HUES48 (cell line): ENCODE measurements around the gene CFAP251.

Source experiments
- H3K27ac ChIP-seq: one replicate; pipeline ENCODE4 v1.7.0; 2013; ENCODE audit warnings: low read depth, low read length, inconsistent platforms
- H3K27me3 ChIP-seq: 2 replicates; pipeline ENCODE4 v1.6.1; 2013; ENCODE audit warnings: mild to moderate bottlenecking, low read length; ENCODE audit not compliant: control insufficient read depth, insufficient read depth
- H3K36me3 ChIP-seq: 2 replicates; pipeline ENCODE4 v1.6.1; 2013; ENCODE audit warnings: low read length; ENCODE audit not compliant: control insufficient read depth, insufficient read depth
- H3K4me1 ChIP-seq: 2 replicates; pipeline ENCODE4 v1.6.1; 2013; ENCODE audit warnings: mild to moderate bottlenecking, low read length; ENCODE audit not compliant: control insufficient read depth, insufficient read depth
- H3K4me3 ChIP-seq: 2 replicates; pipeline ENCODE4 v1.5.1; 2013; ENCODE audit warnings: mild to moderate bottlenecking, low read depth, low read length
- H3K9ac ChIP-seq: 2 replicates; pipeline ENCODE4 v1.6.1; 2013; ENCODE audit warnings: mild to moderate bottlenecking, low read depth, low read length, moderate library complexity
- H3K9me3 ChIP-seq: 2 replicates; pipeline ENCODE4 v1.6.1; 2013; ENCODE audit warnings: low read length; ENCODE audit not compliant: control insufficient read depth, insufficient read depth

The CFAP251 gene

GRCh38 chr12:122013136-122013535 lies 94.7 kb downstream of the CFAP251 start:
- no peaks in the 10 kb centered on the region for H3K9me3 ChIP-seq
- H3K4me1 ChIP-seq, result no peaks in the 10 kb centered on the region
- H3K27ac ChIP-seq, result no peak overlapping the region
- H3K4me3 ChIP-seq, result no peak overlapping the region
- H3K27me3 ChIP-seq, result no peaks in the 10 kb centered on the region
- no peaks in the 10 kb centered on the region for H3K36me3 ChIP-seq
- no peak overlapping the region for H3K9ac ChIP-seq

DNA sequence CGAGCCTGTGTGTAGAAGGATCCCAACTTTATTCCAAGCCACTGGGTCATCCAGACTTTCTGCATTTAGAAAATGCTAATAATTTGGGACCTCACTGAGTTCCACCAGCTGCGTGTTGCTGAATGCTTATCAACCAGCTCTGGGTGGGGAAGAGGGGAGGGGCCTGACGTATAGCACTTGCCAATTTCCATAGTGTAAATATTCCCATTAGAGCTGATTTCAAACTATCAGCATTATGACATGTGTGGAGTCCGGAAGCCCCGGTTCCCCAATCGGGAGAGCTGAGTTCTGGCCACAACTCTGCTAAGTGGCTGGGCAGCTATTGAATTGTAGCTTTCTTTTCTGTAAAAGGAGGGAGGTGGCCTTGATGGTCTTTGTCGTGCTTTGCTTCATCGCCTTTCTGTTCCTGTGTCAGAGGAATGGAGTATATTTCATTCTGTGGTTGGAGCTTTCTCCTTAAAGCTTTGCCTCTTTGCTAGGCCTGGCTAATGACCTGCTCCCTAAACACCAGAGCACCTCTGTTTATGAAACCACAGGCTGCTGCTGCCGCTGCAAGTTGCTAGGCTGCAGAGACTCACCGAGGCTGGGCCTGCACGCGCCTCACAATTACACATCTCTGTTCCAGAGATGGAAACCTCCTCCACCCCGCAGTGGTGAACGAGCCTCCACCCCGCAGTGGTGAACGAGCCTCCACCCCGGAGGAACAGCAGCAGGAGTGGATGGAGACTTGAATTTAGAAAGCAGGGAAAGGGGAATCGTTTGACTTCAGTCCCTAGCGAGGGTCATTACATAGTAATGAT lies 95.6 kb downstream of the CFAP251 start:
- Histone ChIP-seq H3K4me3 (no peak overlapping the region), H3K27me3 (no peaks in the 10 kb centered on the region), H3K27ac (no peak overlapping the region), H3K36me3 (no peaks in the 10 kb centered on the region), H3K9ac (no peak overlapping the region), H3K9me3 (no peaks in the 10 kb centered on the region), H3K4me1 (no peaks in the 10 kb centered on the region)

GRCh38 chr12:122014781-122015180 lies 96.4 kb downstream of the CFAP251 start:
- H3K36me3 ChIP-seq, result no peaks in the 10 kb centered on the region
- no peak overlapping the region for H3K27ac ChIP-seq
- peaks cover 6% of the 10 kb centered on the region; the same call in 1 of the 2 replicates for H3K27me3 ChIP-seq
- H3K4me3 ChIP-seq, result no peak overlapping the region
- H3K9me3 ChIP-seq, result no peaks in the 10 kb centered on the region
- H3K9ac ChIP-seq, result no peak overlapping the region
- H3K4me1 ChIP-seq, result no peaks in the 10 kb centered on the region

DNA sequence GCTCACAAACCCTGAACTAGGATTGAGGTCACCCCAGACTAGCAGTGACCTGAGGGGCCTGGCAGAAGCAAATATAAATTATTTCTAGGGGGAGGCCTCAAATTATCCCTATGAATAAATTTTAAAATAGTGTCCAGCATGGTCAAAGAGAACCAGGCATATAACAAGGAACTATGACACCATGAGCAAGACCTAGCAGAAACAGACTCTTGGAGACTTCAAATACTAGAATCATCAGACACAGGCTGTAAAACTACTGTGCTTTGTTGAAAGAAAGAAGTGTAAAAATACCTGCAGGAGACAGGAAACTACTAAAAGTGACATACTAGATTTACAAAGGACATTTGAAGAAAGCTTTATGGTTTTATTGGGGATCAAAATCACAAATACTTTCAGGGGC lies 100.1 kb downstream of the CFAP251 start:
- Histone ChIP-seq H3K4me3 (no peak overlapping the region), H3K27me3 (peaks cover 26% of the 10 kb centered on the region), H3K9ac (no peak overlapping the region), H3K36me3 (no peaks in the 10 kb centered on the region), H3K4me1 (no peaks in the 10 kb centered on the region), H3K27ac (no peak overlapping the region), H3K9me3 (no peaks in the 10 kb centered on the region)

DNA sequence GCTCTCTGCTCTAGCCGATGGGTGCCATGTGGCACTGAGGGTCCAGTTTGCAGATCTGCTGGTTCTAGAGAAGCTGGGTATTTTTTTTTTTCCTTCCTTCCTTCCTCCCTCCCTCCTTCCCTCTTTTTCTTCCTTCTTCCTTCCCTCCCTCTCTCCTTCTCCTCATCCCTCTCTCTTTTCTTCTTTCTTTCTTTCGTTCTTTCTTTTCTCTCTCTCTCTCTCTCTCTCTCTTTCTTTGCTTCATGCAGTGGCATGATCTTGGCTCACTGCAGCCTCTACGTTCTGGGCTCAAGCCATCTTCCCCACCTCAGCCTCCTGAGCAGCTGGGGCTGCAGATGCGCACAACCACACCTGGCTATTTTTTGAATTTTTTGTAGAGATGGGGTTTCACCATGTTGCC lies 100.5 kb downstream of the CFAP251 start:
- H3K4me1 ChIP-seq, result no peaks in the 10 kb centered on the region
- H3K9ac ChIP-seq, result no peak overlapping the region
- H3K4me3 ChIP-seq, result no peak overlapping the region
- no peaks in the 10 kb centered on the region for H3K9me3 ChIP-seq
- no peaks in the 10 kb centered on the region for H3K36me3 ChIP-seq
- H3K27me3 ChIP-seq, result peaks cover 26% of the 10 kb centered on the region
- H3K27ac ChIP-seq, result no peak overlapping the region

DNA sequence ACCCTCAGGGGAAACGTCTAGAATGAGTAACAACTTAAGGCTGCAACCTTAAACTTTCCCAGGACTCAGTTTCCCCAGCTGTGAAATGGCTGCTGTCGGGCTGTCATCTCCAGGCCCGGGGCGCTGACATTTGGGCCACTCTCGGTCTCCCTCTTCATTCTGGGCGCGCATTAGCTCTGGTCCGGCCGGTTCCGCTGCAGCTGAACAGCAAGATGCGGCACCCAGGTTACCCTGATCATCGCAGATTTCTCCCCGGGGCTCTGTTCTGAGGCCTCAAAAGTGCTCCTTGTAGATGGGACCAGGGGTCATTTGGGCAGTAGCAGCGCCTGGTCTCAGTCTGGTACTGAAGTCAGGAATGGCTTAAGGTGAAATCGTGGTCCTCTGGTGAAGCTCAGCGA lies 102.4 kb downstream of the CFAP251 start:
- no peaks in the 10 kb centered on the region for H3K36me3 ChIP-seq
- peaks cover 26% of the 10 kb centered on the region for H3K27me3 ChIP-seq
- H3K4me3 ChIP-seq, result peak overlapping the region; percentile 78
- no peak overlapping the region for H3K27ac ChIP-seq
- no peak overlapping the region for H3K9ac ChIP-seq
- no peaks in the 10 kb centered on the region for H3K9me3 ChIP-seq
- H3K4me1 ChIP-seq, result no peaks in the 10 kb centered on the region

DNA sequence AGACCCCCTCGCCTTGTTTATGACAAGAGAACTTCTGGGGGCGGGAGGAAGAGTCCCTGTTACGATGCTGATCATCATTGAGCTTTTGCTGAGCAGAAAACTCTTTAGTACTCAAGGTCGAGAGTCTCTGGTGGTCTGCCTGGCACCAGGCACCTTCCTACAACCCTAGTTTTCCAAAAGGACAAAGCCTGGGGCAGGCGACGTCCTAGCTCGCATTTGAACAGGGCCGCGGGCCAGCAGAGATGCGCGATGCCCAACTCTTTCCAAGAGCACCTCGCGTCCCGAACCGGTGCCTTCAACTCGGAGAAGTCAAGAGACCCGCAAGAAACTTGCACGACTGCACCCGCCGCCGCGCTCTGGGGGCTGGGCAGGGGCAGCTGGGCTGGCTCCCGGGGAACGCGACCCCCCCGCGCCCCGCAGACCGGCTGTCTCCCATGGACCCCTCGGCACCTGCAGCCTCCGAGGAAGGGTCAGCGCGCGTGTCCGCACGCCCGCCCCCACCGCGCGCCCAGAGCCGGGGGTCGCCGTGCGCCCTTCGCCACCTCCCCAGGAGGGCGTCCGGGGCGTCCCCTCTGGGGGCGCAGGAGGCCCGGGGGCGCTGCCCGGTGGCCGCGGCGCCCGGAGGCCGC lies 102.9 kb downstream of the CFAP251 start:
- peaks cover 26% of the 10 kb centered on the region for H3K27me3 ChIP-seq
- no peaks in the 10 kb centered on the region for H3K9me3 ChIP-seq
- no peaks in the 10 kb centered on the region for H3K36me3 ChIP-seq
- H3K27ac ChIP-seq, result no peak overlapping the region
- H3K4me1 ChIP-seq, result no peaks in the 10 kb centered on the region
- H3K9ac ChIP-seq, result no peak overlapping the region
- H3K4me3 ChIP-seq, result peak overlapping the region; percentile 78

- H3K4me3 ChIP-seq, result peak within 1 kb of the TSS; percentile 78
- no peaks in the 10 kb centered on the region for H3K36me3 ChIP-seq
- H3K27me3 ChIP-seq, result peaks cover 26% of the 10 kb centered on the region
- H3K9ac ChIP-seq, result peak within 1 kb of the TSS; percentile 75
- H3K4me1 ChIP-seq, result no peaks in the 10 kb centered on the region
- H3K27ac ChIP-seq, result peak within 1 kb of the TSS; percentile 42
- H3K9me3 ChIP-seq, result no peaks in the 10 kb centered on the region
Observed at GRCh38 chr12:122021822-122022392, 103.5 kb downstream of the CFAP251 start, which contains the start of gene BCL7A. TSS of gene BCL7A (plus strand) at chr12:122021884. CDS start at chr12:122022092, 208 bp downstream.

- Histone ChIP-seq H3K4me1 (no peaks in the 10 kb centered on the region), H3K36me3 (no peaks in the 10 kb centered on the region), H3K4me3 (peak overlapping the region; percentile 78), H3K9me3 (no peaks in the 10 kb centered on the region), H3K27ac (no peak overlapping the region), H3K27me3 (peaks cover 26% of the 10 kb centered on the region), H3K9ac (peak overlapping the region; percentile 45)
Observed at GRCh38 chr12:122022393-122023338, 104.3 kb downstream of the CFAP251 start.

GRCh38 chr12:122023339-122024131 lies 105.1 kb downstream of the CFAP251 start:
- no peaks in the 10 kb centered on the region for H3K4me1 ChIP-seq
- peak overlapping the region; percentile 45; the same call in 1 of the 2 replicates for H3K9ac ChIP-seq
- H3K27me3 ChIP-seq, result peaks cover 26% of the 10 kb centered on the region
- peak overlapping the region; percentile 78 for H3K4me3 ChIP-seq
- no peaks in the 10 kb centered on the region for H3K9me3 ChIP-seq
- peak overlapping the region; percentile 26 for H3K27ac ChIP-seq
- H3K36me3 ChIP-seq, result no peaks in the 10 kb centered on the region
